ENCODE results near the gene FOXC2.

DNA sequence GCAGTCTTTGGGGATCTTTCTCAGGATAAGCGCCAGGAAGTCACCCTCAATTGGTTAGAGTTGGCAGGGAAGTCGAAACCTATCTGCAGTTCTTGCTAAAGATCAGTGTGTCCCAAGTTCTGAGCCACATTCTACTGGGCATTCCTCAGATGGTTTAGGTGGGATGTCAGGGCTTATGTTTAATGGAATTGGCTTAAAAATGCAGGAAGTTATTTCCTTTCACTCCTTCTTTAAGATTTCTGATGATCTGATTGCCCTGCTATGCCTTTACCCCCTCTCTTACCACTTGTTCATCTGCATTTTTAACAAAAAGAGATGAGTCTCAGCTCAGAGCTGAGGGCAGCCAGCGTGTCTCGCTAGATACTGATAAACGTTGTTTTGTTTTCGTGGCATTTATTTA, 42.5 kb downstream of the FOXC2 start:
- no peak for TF ChIP-seq POLR2A (IDR thresholded peaks at IDR 0.05)
- TF ChIP-seq, protein P1, sequence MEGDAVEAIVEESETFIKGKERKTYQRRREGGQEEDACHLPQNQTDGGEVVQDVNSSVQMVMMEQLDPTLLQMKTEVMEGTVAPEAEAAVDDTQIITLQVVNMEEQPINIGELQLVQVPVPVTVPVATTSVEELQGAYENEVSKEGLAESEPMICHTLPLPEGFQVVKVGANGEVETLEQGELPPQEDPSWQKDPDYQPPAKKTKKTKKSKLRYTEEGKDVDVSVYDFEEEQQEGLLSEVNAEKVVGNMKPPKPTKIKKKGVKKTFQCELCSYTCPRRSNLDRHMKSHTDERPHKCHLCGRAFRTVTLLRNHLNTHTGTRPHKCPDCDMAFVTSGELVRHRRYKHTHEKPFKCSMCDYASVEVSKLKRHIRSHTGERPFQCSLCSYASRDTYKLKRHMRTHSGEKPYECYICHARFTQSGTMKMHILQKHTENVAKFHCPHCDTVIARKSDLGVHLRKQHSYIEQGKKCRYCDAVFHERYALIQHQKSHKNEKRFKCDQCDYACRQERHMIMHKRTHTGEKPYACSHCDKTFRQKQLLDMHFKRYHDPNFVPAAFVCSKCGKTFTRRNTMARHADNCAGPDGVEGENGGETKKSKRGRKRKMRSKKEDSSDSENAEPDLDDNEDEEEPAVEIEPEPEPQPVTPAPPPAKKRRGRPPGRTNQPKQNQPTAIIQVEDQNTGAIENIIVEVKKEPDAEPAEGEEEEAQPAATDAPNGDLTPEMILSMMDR (IDR thresholded peaks at IDR 0.05) = no peak
